Epithelial cell of proximal tubule (primary cell): ENCODE measurements around the gene SS18L1. TPM values are rescaled to one million over a fixed set of nuclear protein-coding genes. Genes with fewer than 3 reads are reported as not detected.

ENCODE experiments used
- DNase-seq: peaks from one replicate; pipeline ENCODE4 v3.0.0-alpha.2; 2011; ENCODE audit warnings: low read depth
- H3K4me3 ChIP-seq: 2 replicates; pipeline ENCODE4 v1.5.1; 2011; ENCODE audit warnings: low read depth, mild to moderate bottlenecking, low read length
- CTCF ChIP-seq: conservative IDR thresholded peaks from 2 replicates; pipeline ENCODE4 v1.5.1; 2012; ENCODE audit warnings: low read depth, mild to moderate bottlenecking, low read length
- total RNA-seq: library from RNA; depleted of rRNA; stranded (reverse); fragments of >200 nt; gene quantifications from 2 replicates; pipeline ENCODE4 v1.2.3, GENCODE V29; 2015

SS18L1 gene
- total RNA-seq, 1 donor from 2014 or later: 11.4 TPM

- H3K4me3 ChIP-seq: no peak overlapping the region
- TF ChIP-seq CTCF: no peak
- no peak for DNase-seq
Observed at GRCh38 chr20:62202083-62202395, 58.5 kb downstream of the SS18L1 start.

GRCh38 chr20:62202676-62203377, 59.3 kb downstream of the SS18L1 start:
- TF ChIP-seq CTCF: no peak
- no peak overlapping the region for H3K4me3 ChIP-seq
- DNase-seq: no peak

- DNase-seq: no peak
- no peak for TF ChIP-seq CTCF
- no peak overlapping the region for H3K4me3 ChIP-seq
Observed at GRCh38 chr20:62203378-62204030, 59.9 kb downstream of the SS18L1 start.

- no peak overlapping the region for H3K4me3 ChIP-seq
- no peak for DNase-seq
- no peak for TF ChIP-seq CTCF
Observed at GRCh38 chr20:62205618-62206387, 62.2 kb downstream of the SS18L1 start.

GRCh38 chr20:62206388-62206775, 62.8 kb downstream of the SS18L1 start:
- TF ChIP-seq CTCF: no peak
- no peak for DNase-seq
- no peak overlapping the region for H3K4me3 ChIP-seq

GRCh38 chr20:62208061-62208794, 64.7 kb downstream of the SS18L1 start:
- no peak for TF ChIP-seq CTCF
- no peak for DNase-seq
- H3K4me3 ChIP-seq: no peak overlapping the region
